Measurements from ENCODE around the gene DIAPH1. TPM values are rescaled to one million over a fixed set of nuclear protein-coding genes. Genes with fewer than 3 reads are reported as not detected.
A peak's percentile ranks its signal among the peaks of the same experiment; 100 is the strongest.

Gene DIAPH1
- total RNA-seq, 1 donor from 2014 or later: 136 TPM

- ChIA-PET POLR2A (no interaction called here), CTCF (interaction anchor here (1.2 kb wide), 1 partner anchor 59 kb away, joined by 3 read pairs; the partner anchor contains the start of gene PCDHGA12)
- Mint-ChIP-seq H3K36me3 (ENCODE audit: low read depth) (no peaks in the 10 kb centered on the region), H3K4me1 (peaks cover 28% of the 10 kb centered on the region), H3K9me3 (no peaks in the 10 kb centered on the region), H3K27ac (no peak within 1 kb of the TSS), H3K27me3 (peaks cover 52% of the 10 kb centered on the region), H3K4me3 (no peak within 1 kb of the TSS)
- intact Hi-C loops (cut with micrococcal nuclease): no loop called here
- DNase-seq: no peak
- TF ChIP-seq CTCF (IDR thresholded peaks at IDR 0.05): no peak
- ATAC-seq (ENCODE audit: low read depth): no peak
These were observed 129.9 kb downstream of the DIAPH1 start, which contains the start of gene PCDHGC5 for GRCh38 chr5:141488591-141489561. PCDHGC5 (plus strand) TSS chr5:141489081; CDS start chr5:141489241, 160 bp downstream.

GRCh38 chr5:141487131-141487530, 131.7 kb downstream of the DIAPH1 start:
- H3K27ac Mint-ChIP-seq: no peak overlapping the region
- no peak for TF ChIP-seq CTCF (IDR thresholded peaks at IDR 0.05)
- POLR2A ChIA-PET: no interaction called here
- ATAC-seq (ENCODE audit: low read depth) (no peak), DNase-seq (no peak)
- CTCF ChIA-PET: interaction anchor here (1.0 to 1.3 kb wide), 2 partner anchors 37 to 57 kb away, joined by 3 to 4 read pairs; partner anchors contain the start of gene PCDHGA12
- H3K27me3 Mint-ChIP-seq: peaks cover 65% of the 10 kb centered on the region
- intact Hi-C loops (cut with micrococcal nuclease): no loop called here
- H3K9me3 Mint-ChIP-seq: no peaks in the 10 kb centered on the region
- H3K4me3 Mint-ChIP-seq: no peak overlapping the region
- peaks cover 25% of the 10 kb centered on the region for H3K4me1 Mint-ChIP-seq
- no peaks in the 10 kb centered on the region for H3K36me3 Mint-ChIP-seq (ENCODE audit: low read depth)

GRCh38 chr5:141486091-141486490, 132.7 kb downstream of the DIAPH1 start:
- Mint-ChIP-seq H3K4me3 (no peak overlapping the region), H3K27me3 (peaks cover 64% of the 10 kb centered on the region), H3K9me3 (no peaks in the 10 kb centered on the region), H3K4me1 (peaks cover 19% of the 10 kb centered on the region), H3K27ac (no peak overlapping the region), H3K36me3 (ENCODE audit: low read depth) (no peaks in the 10 kb centered on the region)
- no peak for TF ChIP-seq CTCF (IDR thresholded peaks at IDR 0.05)
- no peak for ATAC-seq (ENCODE audit: low read depth)
- no peak for DNase-seq
- POLR2A ChIA-PET: interaction anchor here (1.2 kb wide), 1 partner anchor 22 kb away, joined by 3 read pairs; no protein-coding TSS in a partner anchor
- CTCF ChIA-PET: interaction anchor here (1.0 to 1.3 kb wide), 2 partner anchors 38 to 56 kb away, joined by 3 to 4 read pairs; partner anchors contain the start of gene PCDHGA12
- intact Hi-C loops (cut with micrococcal nuclease): no loop called here

- Mint-ChIP-seq H3K36me3 (ENCODE audit: low read depth) (no peaks in the 10 kb centered on the region), H3K27ac (no peak overlapping the region), H3K9me3 (no peaks in the 10 kb centered on the region), H3K4me3 (peak overlapping the region; percentile 61), H3K4me1 (peaks cover 17% of the 10 kb centered on the region), H3K27me3 (peaks cover 63% of the 10 kb centered on the region)
- ChIA-PET CTCF (interaction anchor here (0.5 to 1.0 kb wide), 2 partner anchors 38 to 83 kb away, joined by 3 read pairs; no protein-coding TSS in a partner anchor), POLR2A (interaction anchor here (0.9 to 1.2 kb wide), 2 partner anchors 10 to 23 kb away, joined by 3 read pairs; no protein-coding TSS in a partner anchor)
- ATAC-seq (ENCODE audit: low read depth): no peak
- DNase-seq: no peak
- intact Hi-C loops (cut with micrococcal nuclease): no loop called here
- TF ChIP-seq CTCF (IDR thresholded peaks at IDR 0.05): no peak
These were observed 133.3 kb downstream of the DIAPH1 start for GRCh38 chr5:141485321-141486055.

All from activated B cell treated with CpG ODN at 0.5 μM for 24 hours (primary cell).